WERI-Rb-1 (cell line): ENCODE results near the gene CCDC9.
A peak's percentile ranks its signal among the peaks of the same experiment; 100 is the strongest.
"Not testable (repeated sequence)": the region's sequence is repeated elsewhere in the genome, so short reads cannot be mapped to it uniquely, and the experiment has no call there.

Experiments used
- DNase-seq: peaks from one replicate; pipeline ENCODE4 v3.0.0-alpha.2; 2020
- H3K27ac ChIP-seq: fragments of 250-450 bp; sonication (Bioruptor Pico); 2 replicates; pipeline ENCODE4 v1.5.1; 2020; ENCODE audit warnings: mild to moderate bottlenecking, moderate library complexity
- H3K27me3 ChIP-seq: fragments of 250-450 bp; sonication (Bioruptor Pico); 2 replicates; pipeline ENCODE4 v1.5.1; 2021; ENCODE audit warnings: mild to moderate bottlenecking, low read depth, moderate library complexity; ENCODE audit not compliant: insufficient read depth, severe bottlenecking
- H3K36me3 ChIP-seq: fragments of 250-450 bp; sonication (Bioruptor Pico); 2 replicates; pipeline ENCODE4 v1.5.1; 2020; ENCODE audit warnings: mild to moderate bottlenecking, moderate library complexity
- H3K4me3 ChIP-seq: 2 replicates; pipeline ENCODE4 v1.5.1; 2011; ENCODE audit warnings: low read depth, mild to moderate bottlenecking, control low read depth, low read length
- H3K9me3 ChIP-seq: fragments of 250-450 bp; sonication (Bioruptor Pico); 2 replicates; pipeline ENCODE4 v1.5.1; 2021; ENCODE audit warnings: mild to moderate bottlenecking, moderate library complexity; ENCODE audit not compliant: severe bottlenecking
- CTCF ChIP-seq: IDR thresholded peaks from 2 replicates; pipeline ENCODE4 v1.5.1; 2011; ENCODE audit warnings: low read depth, mild to moderate bottlenecking, control low read depth, inconsistent platforms, low read length

CCDC9 gene

GRCh38 chr19:47257411-47258169 is 1.3 kb downstream of the CCDC9 start:
- H3K27ac ChIP-seq, result peak overlapping the region; percentile 92
- H3K27me3 ChIP-seq, result no peaks in the 10 kb centered on the region
- DNase-seq, result no peak
- peaks cover 37% of the 10 kb centered on the region for H3K36me3 ChIP-seq
- TF ChIP-seq CTCF, result no peak
- peak overlapping the region; percentile 73 for H3K4me3 ChIP-seq
- H3K9me3 ChIP-seq, result no peaks in the 10 kb centered on the region

- no peak for TF ChIP-seq CTCF
- Histone ChIP-seq H3K4me3 (no peak overlapping the region), H3K36me3 (peaks cover 43% of the 10 kb centered on the region), H3K27ac (peak overlapping the region; percentile 92), H3K27me3 (no peaks in the 10 kb centered on the region), H3K9me3 (no peaks in the 10 kb centered on the region)
- DNase-seq, result no peak
Observed at GRCh38 chr19:47258434-47258833, 2.1 kb downstream of the CCDC9 start.

GRCh38 chr19:47258895-47259555 is 2.7 kb downstream of the CCDC9 start:
- Histone ChIP-seq H3K36me3 (peaks cover 49% of the 10 kb centered on the region), H3K27ac (no peak overlapping the region), H3K27me3 (no peaks in the 10 kb centered on the region), H3K4me3 (no peak overlapping the region), H3K9me3 (no peaks in the 10 kb centered on the region)
- no peak for DNase-seq
- TF ChIP-seq CTCF, result no peak

- Histone ChIP-seq H3K27me3 (no peaks in the 10 kb centered on the region), H3K4me3 (no peak overlapping the region), H3K27ac (no peak overlapping the region), H3K9me3 (no peaks in the 10 kb centered on the region), H3K36me3 (peaks cover 60% of the 10 kb centered on the region)
- no peak for TF ChIP-seq CTCF
- no peak for DNase-seq
Observed at GRCh38 chr19:47260476-47260875, 4.2 kb downstream of the CCDC9 start.

GRCh38 chr19:47261946-47262793 is 5.8 kb downstream of the CCDC9 start:
- H3K36me3 ChIP-seq, result peaks cover 72% of the 10 kb centered on the region
- not testable (repeated sequence) for H3K4me3 ChIP-seq, DNase-seq, H3K27ac ChIP-seq, H3K9me3 ChIP-seq, H3K27me3 ChIP-seq

GRCh38 chr19:47264629-47265028 is 8.3 kb downstream of the CCDC9 start:
- no peak overlapping the region for H3K4me3 ChIP-seq
- DNase-seq, result no peak
- no peak for TF ChIP-seq CTCF
- no peaks in the 10 kb centered on the region for H3K9me3 ChIP-seq
- no peak overlapping the region for H3K27ac ChIP-seq
- peaks cover 79% of the 10 kb centered on the region for H3K36me3 ChIP-seq
- no peaks in the 10 kb centered on the region for H3K27me3 ChIP-seq
